Stromal cell of bone marrow (primary cell): Measurements from ENCODE around the gene RASEF.

Source experiments
- DNase-seq: peaks from one replicate; pipeline ENCODE4 v3.0.0-alpha.2; 2012; ENCODE audit warnings: low read depth

Gene RASEF

GRCh38 chr9:83012922-83013838, 49.8 kb downstream of the RASEF start:
- no peak for DNase-seq

- DNase-seq, result no peak
Observed at GRCh38 chr9:83012168-83012921, 50.6 kb downstream of the RASEF start.

GRCh38 chr9:83011611-83012010, 51.3 kb downstream of the RASEF start:
- DNase-seq, result peak; percentile 47

- peak; percentile 63 for DNase-seq
Observed at GRCh38 chr9:83007521-83008300, 55.2 kb downstream of the RASEF start.

GRCh38 chr9:83006378-83006777, 56.6 kb downstream of the RASEF start:
- no peak for DNase-seq

GRCh38 chr9:83005963-83006362, 57.0 kb downstream of the RASEF start:
- no peak for DNase-seq

GRCh38 chr9:83005361-83005760, 57.6 kb downstream of the RASEF start:
- DNase-seq, result no peak

GRCh38 chr9:83002329-83002728, 60.6 kb downstream of the RASEF start:
- DNase-seq, result no peak

- no peak for DNase-seq
Observed at GRCh38 chr9:83000765-83001164, 62.2 kb downstream of the RASEF start.

- no peak for DNase-seq
Observed at GRCh38 chr9:82998409-82998808, 64.5 kb downstream of the RASEF start.

- DNase-seq, result no peak
Observed at GRCh38 chr9:82997476-82998140, 65.3 kb downstream of the RASEF start.

- DNase-seq, result no peak
Observed at GRCh38 chr9:82996941-82997340, 66.0 kb downstream of the RASEF start.

GRCh38 chr9:82993856-82994605, 68.9 kb downstream of the RASEF start:
- no peak for DNase-seq

- DNase-seq, result no peak
Observed at GRCh38 chr9:82991671-82992070, 71.3 kb downstream of the RASEF start.

- DNase-seq, result no peak
Observed at GRCh38 chr9:82989929-82990328, 73.0 kb downstream of the RASEF start.

- DNase-seq, result no peak
Observed at GRCh38 chr9:82988488-82988887, 74.5 kb downstream of the RASEF start.

GRCh38 chr9:82987370-82988189, 75.4 kb downstream of the RASEF start:
- no peak for DNase-seq

GRCh38 chr9:82981552-82981951, 81.4 kb downstream of the RASEF start:
- no peak for DNase-seq

GRCh38 chr9:82975176-82975575, 87.8 kb downstream of the RASEF start:
- no peak for DNase-seq

- DNase-seq, result no peak
Observed at GRCh38 chr9:82972446-82972845, 90.5 kb downstream of the RASEF start.
